UCSD-AML1 (cell line): ENCODE data around the gene CST9.
A peak's percentile ranks its signal among the peaks of the same experiment; 100 is the strongest.
"Not testable (repeated sequence)": the region's sequence is repeated elsewhere in the genome, so short reads cannot be mapped to it uniquely, and the experiment has no call there.

ENCODE experiments used
- DNase-seq: peaks from one replicate; lab custom pipeline; 2025; ENCODE audit not compliant: unreplicated experiment; lab: John Stamatoyannopoulos, UW

Gene CST9

GRCh38 chr20:23624324-23624691, 18.6 kb upstream of the CST9 start:
- DNase-seq, result no peak

DNA sequence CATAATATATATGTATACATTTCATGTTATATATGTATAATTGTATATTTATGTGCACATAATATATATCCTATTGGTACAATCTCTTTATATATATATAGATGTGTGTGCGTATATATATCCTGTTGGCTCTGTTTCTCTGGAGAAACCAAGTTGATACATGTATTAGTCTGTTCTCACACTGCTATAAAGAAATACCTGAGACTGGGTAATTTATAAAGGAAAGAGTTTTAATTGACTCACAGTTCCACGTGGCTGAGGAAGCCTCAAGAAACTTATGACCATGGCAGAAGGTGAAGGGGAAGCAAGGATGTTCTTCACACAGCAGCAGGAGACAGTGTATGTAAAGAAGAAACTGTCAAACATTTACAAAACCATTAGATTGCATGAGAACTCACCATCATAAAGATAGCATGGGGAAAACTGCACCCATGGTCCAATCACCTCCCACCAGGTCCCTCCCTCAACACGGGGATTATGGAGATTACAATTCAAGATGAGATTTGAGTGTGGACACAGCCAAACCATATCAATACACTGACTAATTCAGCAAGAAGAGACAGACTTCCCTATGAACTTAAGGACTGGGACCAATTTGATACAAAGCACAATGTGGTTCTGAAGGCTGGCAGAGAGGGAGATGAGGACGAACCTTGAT, 18.1 kb upstream of the CST9 start:
- DNase-seq, result no peak

GRCh38 chr20:23622839-23623343, 17.2 kb upstream of the CST9 start:
- DNase-seq, result no peak

GRCh38 chr20:23622401-23622800, 16.7 kb upstream of the CST9 start:
- not testable (repeated sequence) for DNase-seq

GRCh38 chr20:23620670-23621386, 15.1 kb upstream of the CST9 start:
- not testable (repeated sequence) for DNase-seq

- no peak for DNase-seq
Measured at GRCh38 chr20:23614163-23614562, 8.4 kb upstream of the CST9 start.

- no peak for DNase-seq
Measured at GRCh38 chr20:23613676-23614075, 8.0 kb upstream of the CST9 start.

- DNase-seq, result no peak
Measured at GRCh38 chr20:23612396-23612795, 6.7 kb upstream of the CST9 start.

GRCh38 chr20:23609486-23610109, 3.9 kb upstream of the CST9 start:
- DNase-seq, result no peak

GRCh38 chr20:23608251-23608846, 2.6 kb upstream of the CST9 start:
- DNase-seq, result no peak

GRCh38 chr20:23607497-23608245, 2.0 kb upstream of the CST9 start:
- DNase-seq, result no peak

- DNase-seq, result peak; percentile 74
Measured at GRCh38 chr20:23606652-23607049, 934 bp upstream of the CST9 start.

- DNase-seq, result no peak
Measured at GRCh38 chr20:23604306-23604705, 1.4 kb downstream of the CST9 start.

DNA sequence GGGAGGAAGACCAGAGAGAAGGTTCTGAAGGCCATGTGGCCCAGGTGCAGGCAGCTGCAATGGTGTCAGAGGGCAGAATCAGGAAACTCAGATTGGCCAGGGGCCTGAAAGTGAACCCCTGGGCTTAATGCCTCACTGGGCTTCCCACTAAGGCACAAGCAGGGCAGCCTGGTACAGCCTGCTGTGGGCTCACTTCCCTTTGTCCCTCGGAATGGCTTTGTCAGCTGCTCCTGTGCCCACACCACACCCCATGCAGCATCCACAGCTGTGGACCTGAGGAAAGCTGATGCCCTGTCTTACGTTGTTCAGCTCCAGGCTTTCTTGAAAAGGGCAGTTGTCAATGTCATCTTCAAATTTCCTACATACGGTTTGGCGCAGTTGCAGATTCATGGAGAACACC, 2.4 kb downstream of the CST9 start:
- no peak for DNase-seq

DNA sequence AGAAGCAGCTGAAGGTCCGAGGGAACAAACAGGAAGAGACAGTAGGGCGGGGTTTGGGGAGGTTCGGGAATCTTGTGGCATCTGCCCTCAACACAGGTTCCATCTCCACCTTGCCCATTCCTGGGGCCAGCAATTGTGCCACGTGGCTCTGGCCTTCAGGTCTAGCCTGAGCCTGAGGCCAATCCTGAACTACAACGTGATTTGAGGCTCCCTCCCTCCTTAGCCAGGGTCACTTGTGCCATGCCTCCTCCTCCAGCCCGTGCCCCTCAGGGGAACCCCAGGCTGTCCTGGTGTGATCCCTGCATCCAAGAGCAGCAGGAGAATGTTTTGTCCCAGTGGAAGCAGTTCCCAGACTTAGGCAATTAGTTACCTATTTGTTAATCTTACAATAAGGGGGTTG, 3.0 kb downstream of the CST9 start:
- no peak for DNase-seq

DNA sequence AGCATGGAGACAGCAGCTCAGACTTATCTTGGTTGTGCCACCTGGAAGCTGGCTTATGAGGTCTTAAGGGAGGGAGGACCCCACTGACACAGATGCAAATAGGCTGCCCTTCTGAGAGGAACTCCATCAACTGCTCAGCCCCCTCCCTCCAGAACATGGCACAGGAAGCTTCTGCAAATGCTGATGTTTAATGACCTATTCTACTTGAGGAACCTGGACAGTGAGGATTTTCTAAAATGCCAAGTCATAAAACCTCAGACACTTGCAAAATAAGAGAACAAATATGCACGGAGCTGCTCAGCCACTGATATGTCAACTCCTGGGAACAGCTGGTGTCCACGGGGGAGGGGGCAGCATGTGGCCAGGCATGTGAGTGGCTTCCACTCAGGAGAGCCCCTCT, 3.5 kb downstream of the CST9 start:
- no peak for DNase-seq

- no peak for DNase-seq
Measured at GRCh38 chr20:23601715-23602114, 4.0 kb downstream of the CST9 start.

DNA sequence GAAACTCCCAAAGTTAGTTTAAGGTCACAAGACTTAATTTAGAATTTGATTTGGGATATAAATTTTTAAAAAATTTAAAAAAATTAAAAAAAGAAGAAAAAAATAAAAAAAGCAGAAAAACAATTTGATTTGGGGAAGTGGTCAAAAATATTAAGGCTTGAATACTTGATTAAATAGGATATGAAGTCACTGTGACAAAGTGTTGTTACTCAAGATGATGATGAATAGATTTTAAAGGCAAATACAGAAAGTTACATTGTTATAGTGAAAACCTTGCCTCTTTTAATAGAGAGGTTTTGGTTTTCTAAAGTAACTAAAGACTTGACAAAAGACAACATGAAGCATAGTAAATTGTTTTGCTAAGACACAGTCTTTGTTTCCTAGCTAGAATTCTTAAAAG, 7.2 kb downstream of the CST9 start:
- no peak for DNase-seq

- DNase-seq, result no peak
Measured at GRCh38 chr20:23596579-23597250, 9.0 kb downstream of the CST9 start.

- no peak for DNase-seq
Measured at GRCh38 chr20:23595941-23596340, 9.8 kb downstream of the CST9 start.
